ENCODE measurements around the gene PKP2. TPM values are rescaled to one million over a fixed set of nuclear protein-coding genes. Genes with fewer than 3 reads are reported as not detected.

The PKP2 gene
- total and polyA plus RNA-seq, 2 experiments from 2014 or later = 0.21 to 0.22 TPM

DNA sequence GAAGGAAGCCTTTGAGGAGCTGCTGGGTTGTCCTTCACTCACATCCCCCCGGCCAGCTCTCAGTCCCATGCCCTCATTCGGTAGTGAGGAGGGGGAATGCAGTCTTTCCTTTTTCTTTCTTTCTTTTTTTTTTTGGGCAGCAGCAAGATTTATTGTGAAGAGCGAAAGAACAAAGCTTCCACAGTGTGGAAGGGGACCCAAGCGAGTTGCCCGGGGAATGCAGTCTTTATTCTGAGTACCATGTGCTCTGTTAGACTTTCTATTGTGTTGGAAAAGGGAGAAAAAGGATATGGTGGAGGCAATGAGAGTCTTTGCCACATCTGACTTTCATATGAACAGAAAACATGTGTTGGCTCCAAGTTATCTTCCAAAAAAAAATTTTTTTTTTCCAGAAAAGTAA, 111.0 kb downstream of the PKP2 start:
- Histone ChIP-seq H3K9me2 (ENCODE audit: insufficient read depth) (no peaks in the 10 kb centered on the region), H3K27ac (no peak overlapping the region), H3K36me3 (ENCODE audit: low read depth) (no peaks in the 10 kb centered on the region), H3K27me3 (replicated peaks; ENCODE audit: insufficient read depth) (no peaks in the 10 kb centered on the region), H3K79me2 (ENCODE audit: insufficient read depth) (no peaks in the 10 kb centered on the region), H3K4me3 (no peak overlapping the region), H3F3A (ENCODE audit: insufficient read depth) (no peaks in the 10 kb centered on the region), H3K4me2 (ENCODE audit: unreplicated experiment) (no peak overlapping the region), H3K9ac (no peak overlapping the region), H3K4me1 (ENCODE audit: insufficient read depth) (no peaks in the 10 kb centered on the region), H4K20me1 (ENCODE audit: insufficient read depth) (no peaks in the 10 kb centered on the region), H2AFZ (no peak overlapping the region), H3K9me3 (ENCODE audit: low read depth) (no peaks in the 10 kb centered on the region)
- TF ChIP-seq EZH2 (IDR thresholded peaks at IDR 0.05; ENCODE audit: insufficient read depth, poor library complexity, severe bottlenecking) = no peak
- TF ChIP-seq EZH2phosphoT487 (IDR thresholded peaks at IDR 0.05; ENCODE audit: insufficient read depth, low read depth) = no peak
- WGBS, 2 experiments (ENCODE audit: low coverage in 1 of 2, low lambda C conversion rate in 2 of 2, missing lambda C conversion rate in 2 of 2) = 11% methylated on average over 5 of the region's 5 CpGs
- in situ Hi-C loops (cut with MboI) = no loop called here
- no peak for DNase-seq

DNA sequence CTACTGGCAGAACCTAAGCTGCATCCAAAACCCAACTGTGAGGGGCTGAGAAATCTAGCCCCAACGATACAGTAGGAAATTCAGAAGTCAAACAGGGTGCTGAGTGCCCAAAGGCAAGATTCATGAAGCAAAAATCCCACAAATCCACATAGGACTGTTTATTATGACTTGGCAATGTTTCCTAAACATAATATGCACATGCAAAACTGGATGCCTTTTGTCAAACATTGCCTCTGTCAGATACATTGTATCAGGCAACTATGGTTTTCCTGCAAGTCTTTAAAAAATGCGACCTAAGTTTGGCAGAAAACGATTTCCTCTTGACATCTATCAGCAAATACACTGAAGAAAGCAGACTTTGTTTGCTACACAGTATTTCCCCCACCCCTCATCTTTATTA, 113.5 kb downstream of the PKP2 start:
- Histone ChIP-seq H3F3A (ENCODE audit: insufficient read depth) (no peaks in the 10 kb centered on the region), H2AFZ (no peak overlapping the region), H3K4me2 (ENCODE audit: unreplicated experiment) (no peak overlapping the region), H3K9me2 (ENCODE audit: insufficient read depth) (no peaks in the 10 kb centered on the region), H4K20me1 (ENCODE audit: insufficient read depth) (no peaks in the 10 kb centered on the region), H3K4me3 (no peak overlapping the region), H3K9me3 (ENCODE audit: low read depth) (no peaks in the 10 kb centered on the region), H3K27me3 (replicated peaks; ENCODE audit: insufficient read depth) (no peaks in the 10 kb centered on the region), H3K27ac (no peak overlapping the region), H3K9ac (no peak overlapping the region), H3K79me2 (ENCODE audit: insufficient read depth) (no peaks in the 10 kb centered on the region), H3K4me1 (ENCODE audit: insufficient read depth) (no peaks in the 10 kb centered on the region), H3K36me3 (ENCODE audit: low read depth) (no peaks in the 10 kb centered on the region)
- in situ Hi-C loops (cut with MboI) = no loop called here
- DNase-seq = no peak
- no peak for TF ChIP-seq EZH2phosphoT487 (IDR thresholded peaks at IDR 0.05; ENCODE audit: insufficient read depth, low read depth)
- no peak for TF ChIP-seq EZH2 (IDR thresholded peaks at IDR 0.05; ENCODE audit: insufficient read depth, poor library complexity, severe bottlenecking)
- 39 to 59% methylated on average over 3 of the region's 3 CpGs for WGBS, 2 experiments (ENCODE audit: low coverage in 1 of 2, low lambda C conversion rate in 2 of 2, missing lambda C conversion rate in 2 of 2)

DNA sequence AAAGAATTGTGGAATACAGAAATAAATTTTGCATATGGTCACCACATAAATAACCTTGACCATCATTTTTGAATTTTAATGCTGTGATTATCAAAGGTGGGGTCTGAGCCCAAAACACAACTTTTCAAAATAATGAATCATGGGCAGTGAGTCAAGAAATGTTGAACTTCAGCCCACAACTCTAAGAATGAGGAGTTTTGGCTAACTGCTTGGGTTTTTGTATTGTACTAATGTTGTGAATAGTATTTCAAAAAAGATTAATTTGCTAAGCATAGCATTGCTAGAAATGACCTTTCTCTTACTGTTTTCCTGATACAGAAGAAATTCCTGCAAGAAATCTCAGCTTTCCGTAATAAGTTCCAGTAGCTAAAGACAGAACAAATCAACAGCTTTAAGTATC, 116.5 kb downstream of the PKP2 start:
- no peaks in the 10 kb centered on the region for H3K36me3 ChIP-seq (ENCODE audit: low read depth)
- no peak overlapping the region for H3K4me2 ChIP-seq (ENCODE audit: unreplicated experiment)
- TF ChIP-seq EZH2phosphoT487 (IDR thresholded peaks at IDR 0.05; ENCODE audit: insufficient read depth, low read depth) (no peak), EZH2 (IDR thresholded peaks at IDR 0.05; ENCODE audit: insufficient read depth, poor library complexity, severe bottlenecking) (no peak)
- no peak overlapping the region for H3K4me3 ChIP-seq
- no peak for DNase-seq
- in situ Hi-C loops (cut with MboI) = no loop called here
- H3K27me3 ChIP-seq (replicated peaks; ENCODE audit: insufficient read depth) = no peaks in the 10 kb centered on the region
- H4K20me1 ChIP-seq (ENCODE audit: insufficient read depth) = no peaks in the 10 kb centered on the region
- no peaks in the 10 kb centered on the region for H3K9me2 ChIP-seq (ENCODE audit: insufficient read depth)
- no peak overlapping the region for H3K9ac ChIP-seq
- H3K79me2 ChIP-seq (ENCODE audit: insufficient read depth) = no peaks in the 10 kb centered on the region
- H3K27ac ChIP-seq = no peak overlapping the region
- no peaks in the 10 kb centered on the region for H3K9me3 ChIP-seq (ENCODE audit: low read depth)
- H3F3A ChIP-seq (ENCODE audit: insufficient read depth) = no peaks in the 10 kb centered on the region
- WGBS, 2 experiments (ENCODE audit: low coverage in 1 of 2, low lambda C conversion rate in 2 of 2, missing lambda C conversion rate in 2 of 2) = 2 to 6% methylated on average over 1 of the region's 1 CpG
- no peak overlapping the region for H2AFZ ChIP-seq
- H3K4me1 ChIP-seq (ENCODE audit: insufficient read depth) = no peaks in the 10 kb centered on the region

DNA sequence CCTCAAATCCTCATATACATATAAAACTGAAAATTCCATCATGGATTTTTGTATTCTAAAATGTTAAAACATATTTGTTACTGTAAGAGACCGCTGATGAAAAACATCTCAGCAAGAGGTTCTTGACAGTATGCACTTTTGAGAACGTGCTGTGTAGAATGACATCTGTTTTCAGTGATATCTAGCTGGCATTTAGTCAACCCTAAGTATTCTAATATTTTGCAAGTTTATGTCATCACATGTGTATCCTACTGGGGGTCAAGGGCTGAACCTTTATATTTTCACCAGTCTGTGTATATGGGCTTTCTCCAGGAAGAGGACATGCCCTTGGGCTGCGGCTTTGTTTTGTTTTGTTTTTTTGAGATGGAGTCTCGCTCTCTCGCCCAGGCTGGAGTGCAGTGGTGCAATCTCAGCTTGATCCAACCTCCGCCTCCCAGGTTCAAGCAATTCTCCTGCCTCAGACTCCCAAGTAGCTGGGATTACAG, 118.8 kb downstream of the PKP2 start:
- no peak overlapping the region for H3K4me2 ChIP-seq (ENCODE audit: unreplicated experiment)
- H3K79me2 ChIP-seq (ENCODE audit: insufficient read depth) = no peaks in the 10 kb centered on the region
- H2AFZ ChIP-seq = no peak overlapping the region
- no peaks in the 10 kb centered on the region for H3F3A ChIP-seq (ENCODE audit: insufficient read depth)
- no peaks in the 10 kb centered on the region for H3K27me3 ChIP-seq (replicated peaks; ENCODE audit: insufficient read depth)
- TF ChIP-seq EZH2phosphoT487 (IDR thresholded peaks at IDR 0.05; ENCODE audit: insufficient read depth, low read depth) (no peak), EZH2 (IDR thresholded peaks at IDR 0.05; ENCODE audit: insufficient read depth, poor library complexity, severe bottlenecking) (no peak)
- no peaks in the 10 kb centered on the region for H3K9me3 ChIP-seq (ENCODE audit: low read depth)
- no peak for DNase-seq
- H3K4me1 ChIP-seq (ENCODE audit: insufficient read depth) = no peaks in the 10 kb centered on the region
- no peak overlapping the region for H3K4me3 ChIP-seq
- H3K36me3 ChIP-seq (ENCODE audit: low read depth) = no peaks in the 10 kb centered on the region
- H3K9me2 ChIP-seq (ENCODE audit: insufficient read depth) = no peaks in the 10 kb centered on the region
- H3K27ac ChIP-seq = no peak overlapping the region
- 7 to 17% methylated on average over 6 of the region's 6 CpGs for WGBS, 2 experiments (ENCODE audit: low coverage in 1 of 2, low lambda C conversion rate in 2 of 2, missing lambda C conversion rate in 2 of 2)
- in situ Hi-C loops (cut with MboI) = no loop called here
- no peak overlapping the region for H3K9ac ChIP-seq
- H4K20me1 ChIP-seq (ENCODE audit: insufficient read depth) = no peaks in the 10 kb centered on the region

DNA sequence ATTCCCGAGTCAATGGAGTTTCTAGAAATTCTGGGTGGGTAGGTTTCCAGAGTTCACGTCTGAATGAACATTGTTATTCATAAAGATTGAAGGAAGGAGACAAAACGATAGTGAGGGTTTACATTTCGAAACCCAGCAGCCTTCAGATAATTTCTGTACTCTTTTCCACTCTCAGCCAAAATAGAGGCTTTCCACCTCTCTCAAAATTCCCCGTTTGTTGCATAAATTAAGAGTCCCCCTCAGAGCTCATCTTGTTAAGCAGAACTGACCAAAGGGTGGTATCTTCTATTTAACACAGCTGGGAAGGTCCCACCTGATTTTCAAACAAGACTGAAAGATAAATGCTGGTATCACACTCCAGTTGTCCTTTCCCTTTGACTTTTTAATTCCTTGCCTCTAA, 119.4 kb downstream of the PKP2 start:
- Histone ChIP-seq H3K27ac (no peak overlapping the region), H3F3A (ENCODE audit: insufficient read depth) (no peaks in the 10 kb centered on the region), H3K36me3 (ENCODE audit: low read depth) (no peaks in the 10 kb centered on the region), H3K27me3 (replicated peaks; ENCODE audit: insufficient read depth) (no peaks in the 10 kb centered on the region), H3K9ac (no peak overlapping the region), H3K4me2 (ENCODE audit: unreplicated experiment) (no peak overlapping the region), H4K20me1 (ENCODE audit: insufficient read depth) (no peaks in the 10 kb centered on the region), H3K9me3 (ENCODE audit: low read depth) (no peaks in the 10 kb centered on the region), H2AFZ (no peak overlapping the region), H3K9me2 (ENCODE audit: insufficient read depth) (no peaks in the 10 kb centered on the region), H3K4me1 (ENCODE audit: insufficient read depth) (no peaks in the 10 kb centered on the region), H3K79me2 (ENCODE audit: insufficient read depth) (no peaks in the 10 kb centered on the region), H3K4me3 (no peak overlapping the region)
- 23 to 30% methylated on average over 5 of the region's 5 CpGs for WGBS, 2 experiments (ENCODE audit: low coverage in 1 of 2, low lambda C conversion rate in 2 of 2, missing lambda C conversion rate in 2 of 2)
- TF ChIP-seq EZH2phosphoT487 (IDR thresholded peaks at IDR 0.05; ENCODE audit: insufficient read depth, low read depth) (no peak), EZH2 (IDR thresholded peaks at IDR 0.05; ENCODE audit: insufficient read depth, poor library complexity, severe bottlenecking) (no peak)
- in situ Hi-C loops (cut with MboI) = no loop called here
- no peak for DNase-seq
